ENCODE data around the gene SUGCT. TPM values are rescaled to one million over a fixed set of nuclear protein-coding genes. Genes with fewer than 3 reads are reported as not detected.

The SUGCT gene
- total RNA-seq, 1 experiment from 2014 or later, result 5.4 TPM

- Histone ChIP-seq H2BK20ac (ENCODE audit: low read depth, low read length, poor library complexity, severe bottlenecking) (no peak overlapping the region), H4K8ac (replicated peaks; ENCODE audit: insufficient read length, low read depth, low read length) (no peak overlapping the region), H3K9me3 (ENCODE audit: control insufficient read depth, low read depth, low read length) (no peaks in the 10 kb centered on the region)
These were observed 129.1 kb downstream of the SUGCT start for GRCh38 chr7:40263752-40264390.

More at GRCh38 chr7:40263752-40264390, 129.1 kb downstream of the SUGCT start:
- Mint-ChIP-seq H3K27ac (0 out of 7 replicates have a peak overlapping the region, but pooled peaks of 1 of the 3 experiments have one; percentile 4), H3K27me3 (ENCODE audit: low read depth) (no peaks in the 10 kb centered on the region), H3K36me3 (ENCODE audit: insufficient read depth in 1 of 3, low read depth in 3 of 3) (no peaks in the 10 kb centered on the region), H3K4me3 (no peak overlapping the region), H3K4me1 (peaks cover 0 to 3% of the 10 kb centered on the region in 2 experiments; a peak in 1 of 4 replicates), H3K9me3 (no peaks in the 10 kb centered on the region)
- no peak overlapping the region for H3K23ac ChIP-seq (ENCODE audit: insufficient read length, low read depth, low read length)
- no peak overlapping the region for H2AFZ ChIP-seq (ENCODE audit: low read length)
- no peak overlapping the region for H2BK15ac ChIP-seq (ENCODE audit: low read depth, low read length)
- no peak overlapping the region for H3K27ac ChIP-seq (ENCODE audit: insufficient read length, low read depth, low read length)
- H3K4me1 ChIP-seq (ENCODE audit: insufficient read depth, low read length), result no peaks in the 10 kb centered on the region
- no peak overlapping the region for H3T11ph ChIP-seq (ENCODE audit: low read length)
- H3K79me1 ChIP-seq (ENCODE audit: insufficient read depth, low read depth, low read length, poor library complexity, severe bottlenecking), result no peaks in the 10 kb centered on the region
- no peak overlapping the region for H2BK120ac ChIP-seq (ENCODE audit: low read depth, low read length, poor library complexity, severe bottlenecking)
- H4K91ac ChIP-seq (ENCODE audit: insufficient read length, low read depth, low read length), result no peak overlapping the region
- H2BK5ac ChIP-seq (ENCODE audit: insufficient read length, low read length), result no peak overlapping the region
- H2BK12ac ChIP-seq (ENCODE audit: insufficient read length, low read depth, low read length), result no peak overlapping the region
- no peak overlapping the region for H3K56ac ChIP-seq (ENCODE audit: insufficient read length, low read depth, low read length)
- H3K27me3 ChIP-seq (ENCODE audit: insufficient read depth, low read length), result no peaks in the 10 kb centered on the region
- no peak overlapping the region for H3K14ac ChIP-seq (ENCODE audit: insufficient read depth, low read length)
- no peak overlapping the region for H3K9ac ChIP-seq (ENCODE audit: extremely low read depth, insufficient read length, low read length)
- H3K18ac ChIP-seq (ENCODE audit: insufficient read length, low read depth, low read length), result no peak overlapping the region
- no peak for TF ChIP-seq CTCF (conservative IDR thresholded peaks at IDR 0.05)
- H4K20me1 ChIP-seq (ENCODE audit: control insufficient read depth, insufficient read depth, insufficient read length), result no peaks in the 10 kb centered on the region
- H3K4ac ChIP-seq (ENCODE audit: low read depth, low read length), result no peak overlapping the region
- DNase-seq, result no peak
- H4K5ac ChIP-seq (ENCODE audit: insufficient read length, low read depth, low read length), result no peak overlapping the region
- H3K4me2 ChIP-seq (ENCODE audit: insufficient read depth, insufficient read length, low read length), result no peak overlapping the region
- H3K23me2 ChIP-seq (ENCODE audit: insufficient read length, low read depth, low read length, poor library complexity, severe bottlenecking), result no peaks in the 10 kb centered on the region
- no CpG with 5 or more reads among the region's 3 CpGs for WGBS (ENCODE audit: extremely low coverage, insufficient read length, low lambda C conversion rate)
- H2AK5ac ChIP-seq (ENCODE audit: insufficient read length, low read length), result no peak overlapping the region
- H3K79me2 ChIP-seq (ENCODE audit: insufficient read depth, low read length), result no peaks in the 10 kb centered on the region
